Activated CD8-positive, alpha-beta memory T cell treated with anti-CD3 and anti-CD28 coated beads, Interleukin-2, amount 50 U/mL, for 1 hour (primary cell): ENCODE data around the gene RBMY1J.
"Not testable (repeated sequence)": the region's sequence is repeated elsewhere in the genome, so short reads cannot be mapped to it uniquely, and the experiment has no call there.

Experiments
- DNase-seq: peaks from one replicate; pipeline ENCODE4 v3.0.0-alpha.2; 2020; ENCODE audit errors: extremely low read depth

RBMY1J gene

DNA sequence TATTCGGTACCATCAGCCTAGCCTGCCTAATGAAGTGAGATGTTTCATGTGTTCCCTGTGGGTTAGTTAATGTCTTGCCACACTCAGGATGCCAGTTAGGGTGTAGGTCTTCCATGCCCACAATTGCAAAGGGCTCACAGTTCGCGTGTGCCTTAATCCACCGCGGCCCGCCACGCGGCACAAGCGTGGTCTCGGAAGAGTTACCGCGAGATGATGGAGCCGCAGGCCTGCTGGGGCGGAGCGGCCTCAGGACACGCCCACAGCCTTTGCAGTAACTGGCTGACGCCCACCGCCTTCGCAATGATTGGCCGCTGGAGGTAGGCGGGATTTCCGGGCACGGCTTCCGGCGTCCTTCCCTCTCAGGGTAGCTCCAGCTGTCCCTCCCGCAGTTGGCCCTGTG is at the start of gene RBMY1J:
RBMY1J (plus strand) TSS at position 301 of the 400 bp plus-strand sequence. CDS start 2,038 bp downstream, outside the sequence.
- not testable (repeated sequence) for DNase-seq

DNA sequence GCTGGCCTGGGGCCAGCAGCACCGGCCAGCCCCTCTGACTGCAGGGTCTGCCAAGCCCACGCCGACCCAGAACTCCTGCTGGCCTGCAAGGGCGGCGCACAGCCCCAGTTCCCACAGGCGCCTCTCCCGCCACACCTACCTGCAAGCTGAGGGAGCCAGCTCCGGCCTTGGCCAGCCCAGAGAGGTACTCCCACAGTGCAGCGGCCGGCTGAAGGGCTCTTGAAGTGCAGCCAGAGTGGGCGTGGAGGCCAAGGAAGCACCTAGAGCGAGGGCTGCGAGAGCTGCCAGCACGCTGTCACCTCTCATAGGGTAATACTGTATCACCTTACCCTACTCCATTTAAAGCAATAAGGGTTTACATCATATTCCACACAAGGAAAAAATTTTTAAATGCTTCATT is 35.8 kb upstream of the RBMY1J start:
- DNase-seq = no peak

DNA sequence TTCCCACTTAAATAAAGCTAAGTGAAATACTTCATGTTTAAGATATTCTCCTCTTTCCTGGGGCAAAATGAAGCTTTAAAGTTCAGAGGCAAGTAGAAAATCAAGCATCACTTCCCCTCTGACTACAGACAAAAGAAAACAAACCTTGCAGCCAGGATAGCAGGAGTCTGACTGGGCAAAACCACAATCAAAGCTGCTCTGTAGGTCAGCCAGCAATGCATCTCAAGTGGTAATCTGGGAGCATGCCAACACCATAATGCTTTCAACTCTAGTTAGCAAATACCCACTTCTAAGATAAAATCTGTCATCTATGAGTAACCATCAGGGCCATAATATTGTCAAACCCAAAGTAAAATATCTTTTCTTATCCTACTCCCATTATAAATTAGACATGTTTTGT is 32.6 kb upstream of the RBMY1J start:
- DNase-seq = no peak

DNA sequence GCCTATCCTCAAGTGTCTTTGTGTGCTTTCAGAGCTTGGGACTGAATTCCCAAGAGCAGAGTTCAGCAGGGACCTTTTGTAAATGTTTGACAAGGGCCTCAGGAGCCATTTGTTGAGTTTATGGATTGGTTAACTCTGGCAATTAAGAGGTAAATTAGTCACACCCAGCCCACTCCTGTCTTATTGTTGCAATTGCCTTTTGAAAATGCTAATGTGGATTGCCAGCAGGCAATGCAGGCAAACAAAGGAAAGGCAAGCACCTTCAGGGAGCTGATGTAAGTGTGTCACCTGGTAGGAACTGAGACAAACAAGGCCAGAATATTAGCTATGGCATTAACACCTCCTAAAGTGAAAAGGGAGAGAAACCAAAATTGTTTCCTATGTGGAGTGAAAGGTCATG is 29.7 kb upstream of the RBMY1J start:
- DNase-seq = no peak

DNA sequence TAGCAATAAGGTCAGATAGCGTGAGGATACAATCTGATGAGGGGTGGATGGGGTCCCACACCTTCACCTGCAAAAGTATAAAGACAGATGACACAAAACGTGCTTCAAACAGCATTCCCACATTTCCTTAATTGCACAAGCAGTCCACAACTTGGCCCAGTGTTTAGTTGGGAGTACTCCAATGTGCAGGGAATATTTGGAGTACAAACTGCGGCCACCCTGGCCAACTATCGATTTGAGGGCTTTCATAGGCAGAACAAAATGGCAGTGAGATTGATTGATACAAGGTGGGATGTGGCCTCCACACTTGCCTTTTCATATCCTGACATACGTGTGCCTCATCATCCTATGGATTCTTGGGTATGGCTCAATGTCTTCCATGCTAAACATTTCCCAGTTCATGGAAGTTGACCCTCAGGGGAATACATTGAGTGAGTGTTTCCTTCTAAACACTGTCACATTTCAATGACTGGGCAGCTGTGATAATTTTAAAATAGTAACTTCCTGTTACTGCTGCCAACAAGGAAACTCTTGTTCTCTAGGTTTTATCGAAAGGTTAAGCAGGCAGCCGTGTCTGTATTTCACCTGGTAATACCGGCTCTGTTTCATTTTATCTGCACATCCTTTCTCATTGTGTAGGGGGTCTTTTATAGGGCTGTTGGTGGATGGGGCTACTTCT is 41.6 kb downstream of the RBMY1J start:
- not testable (repeated sequence) for DNase-seq

DNA sequence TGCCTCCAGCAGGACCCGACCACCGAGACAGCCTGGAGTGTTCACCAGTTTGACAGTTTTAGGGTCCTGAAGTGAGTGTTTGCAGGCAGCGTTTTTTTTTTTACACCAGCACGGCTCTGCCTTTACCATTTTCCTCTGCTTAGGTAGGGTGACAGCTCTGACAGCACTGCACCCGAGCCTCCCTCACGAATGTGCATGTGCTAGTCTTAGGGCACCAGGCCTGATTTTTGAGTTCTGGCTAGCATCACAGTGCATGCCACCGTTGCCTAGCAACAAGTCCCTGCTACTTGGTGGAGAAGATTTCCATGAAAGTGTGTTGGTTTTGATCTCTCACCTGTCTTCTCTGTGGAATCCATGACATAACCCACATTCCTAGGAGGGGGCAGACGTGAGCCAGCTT is 52.3 kb downstream of the RBMY1J start:
- not testable (repeated sequence) for DNase-seq

DNA sequence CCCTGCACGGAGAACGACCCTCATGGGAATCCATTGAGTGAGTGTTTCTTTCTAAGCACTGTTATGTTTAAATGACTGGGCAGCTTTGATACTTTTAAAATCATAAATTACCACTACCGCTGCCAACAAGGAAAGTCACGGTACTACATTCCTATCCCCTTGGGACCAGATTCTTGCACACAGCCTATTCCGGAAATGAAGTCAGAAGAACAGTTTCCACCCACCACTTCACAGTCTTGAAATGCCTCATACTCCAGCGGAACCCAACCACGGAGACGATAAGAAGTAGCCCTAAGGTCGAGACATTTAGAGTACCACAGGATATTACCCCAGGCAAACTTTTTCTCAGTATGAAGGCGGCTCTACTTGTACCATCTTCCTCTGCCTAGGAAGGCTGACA is 58.8 kb downstream of the RBMY1J start:
- DNase-seq = not testable (repeated sequence)
